GM19193 (cell line): ENCODE data around the gene WDSUB1.

Source experiments
- POLR2A ChIP-seq: IDR thresholded peaks from 4 replicates; pipeline ENCODE4 v1.6.1; 2011; ENCODE audit not compliant: insufficient read depth, insufficient read length; ENCODE audit errors: extremely low read depth

Gene WDSUB1

GRCh38 chr2:159234868-159235267 lies 51.6 kb downstream of the WDSUB1 start:
- TF ChIP-seq POLR2A: no peak

DNA sequence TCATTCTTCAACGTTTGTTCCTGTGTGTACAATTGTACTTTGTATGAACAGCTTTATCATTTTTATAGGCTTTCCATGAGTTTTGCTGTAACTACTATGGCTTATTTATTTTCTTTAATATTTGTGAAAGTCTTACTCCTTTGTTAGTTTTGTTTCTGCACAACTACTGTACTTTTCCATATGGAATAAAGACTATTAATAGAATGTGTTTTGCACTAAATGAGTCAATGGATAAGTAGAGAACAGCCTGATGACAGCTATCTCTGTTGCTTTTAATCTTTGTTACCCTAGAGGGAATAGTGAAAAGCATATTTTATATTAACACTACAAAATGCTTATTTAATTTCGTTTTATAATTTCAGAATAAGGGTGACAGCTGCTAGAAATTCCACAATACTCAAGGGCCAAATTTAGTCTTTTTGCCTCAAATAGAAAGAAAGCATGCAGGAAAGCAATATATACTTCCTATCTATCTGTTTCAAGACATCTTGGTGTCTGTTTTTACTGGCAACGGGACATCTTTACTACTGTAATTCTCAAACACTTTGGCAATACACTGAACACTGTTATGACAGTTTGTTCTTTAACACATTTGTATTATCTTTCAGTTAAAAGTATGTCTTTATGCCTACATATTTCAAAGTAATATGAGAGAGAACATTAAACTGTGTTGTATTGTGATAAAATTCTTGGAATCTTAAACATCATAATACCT lies 53.9 kb downstream of the WDSUB1 start:
- TF ChIP-seq POLR2A: no peak

DNA sequence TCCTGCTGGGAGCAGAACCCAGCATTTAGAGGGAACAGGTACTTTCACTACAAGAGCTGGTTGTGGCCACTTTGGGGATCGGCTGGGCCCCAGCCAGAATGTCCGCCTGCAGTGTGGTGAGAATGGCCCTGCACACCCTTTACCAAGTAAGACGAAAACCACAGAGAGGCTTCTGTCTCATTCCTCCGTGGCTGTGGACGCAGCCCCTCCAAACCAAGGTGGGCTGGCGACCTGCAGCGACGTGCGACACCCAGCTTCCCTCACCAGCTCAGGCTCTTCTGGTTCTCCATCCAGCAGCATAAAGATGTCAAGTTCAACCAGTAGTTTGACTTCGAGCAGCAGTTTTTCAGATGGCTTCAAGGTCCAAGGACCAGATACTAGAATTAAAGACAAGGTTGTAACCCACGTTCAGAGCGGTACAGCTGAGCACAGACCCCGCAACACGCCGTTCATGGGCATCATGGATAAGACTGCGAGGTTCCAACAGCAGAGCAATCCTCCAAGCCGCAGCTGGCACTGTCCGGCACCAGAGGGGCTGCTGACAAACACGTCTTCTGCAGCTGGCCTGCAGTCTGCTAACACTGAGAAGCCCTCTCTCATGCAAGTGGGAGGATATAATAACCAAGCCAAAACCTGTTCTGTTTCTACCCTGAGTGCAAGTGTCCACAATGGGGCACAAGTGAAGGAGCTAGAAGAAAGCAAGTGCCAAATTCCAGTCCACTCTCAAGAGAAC lies 56.2 kb downstream of the WDSUB1 start:
- TF ChIP-seq POLR2A: no peak

DNA sequence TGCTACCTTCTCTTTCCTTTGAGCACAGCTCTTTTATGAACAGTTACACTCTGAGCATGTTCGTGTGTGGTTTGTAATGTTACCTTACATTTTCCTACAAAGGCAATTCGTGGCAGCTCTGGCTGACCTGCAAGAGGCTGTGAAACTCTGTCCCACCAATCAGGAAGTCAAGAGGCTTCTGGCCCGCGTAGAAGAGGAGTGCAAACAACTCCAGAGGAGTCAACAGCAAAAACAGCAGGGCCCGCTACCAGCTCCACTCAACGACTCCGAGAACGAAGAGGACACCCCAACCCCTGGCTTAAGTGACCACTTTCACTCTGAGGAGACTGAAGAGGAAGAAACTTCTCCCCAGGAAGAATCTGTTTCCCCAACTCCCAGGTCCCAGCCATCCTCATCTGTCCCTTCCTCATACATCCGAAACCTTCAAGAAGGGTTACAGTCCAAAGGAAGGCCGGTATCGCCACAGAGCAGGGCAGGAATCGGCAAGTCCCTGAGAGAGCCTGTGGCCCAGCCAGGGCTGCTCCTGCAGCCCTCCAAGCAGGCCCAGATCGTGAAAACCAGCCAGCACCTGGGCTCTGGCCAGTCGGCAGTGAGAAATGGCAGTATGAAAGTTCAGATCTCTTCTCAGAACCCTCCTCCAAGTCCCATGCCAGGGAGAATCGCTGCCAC lies 56.9 kb downstream of the WDSUB1 start:
- no peak for TF ChIP-seq POLR2A

- TF ChIP-seq POLR2A: no peak
Observed at GRCh38 chr2:159228081-159228581, 58.4 kb downstream of the WDSUB1 start.

- no peak for TF ChIP-seq POLR2A
Observed at GRCh38 chr2:159227467-159227866, 59.0 kb downstream of the WDSUB1 start.

DNA sequence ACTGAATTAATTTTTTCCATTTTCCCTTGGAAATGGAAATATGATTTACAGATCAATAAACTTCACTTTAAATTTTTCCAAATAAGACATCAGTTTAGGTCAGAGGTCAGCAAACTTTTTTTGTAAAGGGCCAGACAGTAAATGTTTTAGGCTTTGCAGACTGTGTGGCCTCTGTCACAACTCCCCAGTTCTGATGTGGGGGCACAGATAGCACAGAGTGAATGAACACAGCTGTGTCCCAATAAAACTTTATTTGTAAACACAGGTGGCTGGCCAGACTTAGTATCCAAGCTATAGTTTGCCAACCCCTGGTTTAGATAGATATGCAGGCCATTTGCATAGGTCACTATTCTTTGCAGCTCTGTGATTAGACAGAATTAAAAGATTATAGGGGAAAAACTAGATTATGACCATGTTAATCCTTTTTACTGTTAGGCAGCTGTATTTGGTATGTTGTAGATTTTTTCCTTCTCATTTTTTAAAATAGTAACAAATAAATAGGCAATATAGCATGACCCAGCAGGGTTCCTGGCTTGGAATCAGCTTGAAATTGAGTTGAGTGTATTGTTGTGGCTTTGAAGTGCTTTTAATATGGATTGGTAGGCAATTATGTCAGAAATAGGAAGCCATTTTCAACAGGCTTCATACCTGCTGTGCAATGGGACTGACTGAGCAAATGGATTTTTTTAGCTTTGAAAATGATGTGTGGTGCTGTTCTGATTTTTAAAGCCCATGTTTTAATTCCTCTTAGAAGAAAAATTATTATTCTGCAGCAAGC lies 59.7 kb downstream of the WDSUB1 start:
- TF ChIP-seq POLR2A: no peak

GRCh38 chr2:159226059-159226461 lies 60.4 kb downstream of the WDSUB1 start:
- no peak for TF ChIP-seq POLR2A

DNA sequence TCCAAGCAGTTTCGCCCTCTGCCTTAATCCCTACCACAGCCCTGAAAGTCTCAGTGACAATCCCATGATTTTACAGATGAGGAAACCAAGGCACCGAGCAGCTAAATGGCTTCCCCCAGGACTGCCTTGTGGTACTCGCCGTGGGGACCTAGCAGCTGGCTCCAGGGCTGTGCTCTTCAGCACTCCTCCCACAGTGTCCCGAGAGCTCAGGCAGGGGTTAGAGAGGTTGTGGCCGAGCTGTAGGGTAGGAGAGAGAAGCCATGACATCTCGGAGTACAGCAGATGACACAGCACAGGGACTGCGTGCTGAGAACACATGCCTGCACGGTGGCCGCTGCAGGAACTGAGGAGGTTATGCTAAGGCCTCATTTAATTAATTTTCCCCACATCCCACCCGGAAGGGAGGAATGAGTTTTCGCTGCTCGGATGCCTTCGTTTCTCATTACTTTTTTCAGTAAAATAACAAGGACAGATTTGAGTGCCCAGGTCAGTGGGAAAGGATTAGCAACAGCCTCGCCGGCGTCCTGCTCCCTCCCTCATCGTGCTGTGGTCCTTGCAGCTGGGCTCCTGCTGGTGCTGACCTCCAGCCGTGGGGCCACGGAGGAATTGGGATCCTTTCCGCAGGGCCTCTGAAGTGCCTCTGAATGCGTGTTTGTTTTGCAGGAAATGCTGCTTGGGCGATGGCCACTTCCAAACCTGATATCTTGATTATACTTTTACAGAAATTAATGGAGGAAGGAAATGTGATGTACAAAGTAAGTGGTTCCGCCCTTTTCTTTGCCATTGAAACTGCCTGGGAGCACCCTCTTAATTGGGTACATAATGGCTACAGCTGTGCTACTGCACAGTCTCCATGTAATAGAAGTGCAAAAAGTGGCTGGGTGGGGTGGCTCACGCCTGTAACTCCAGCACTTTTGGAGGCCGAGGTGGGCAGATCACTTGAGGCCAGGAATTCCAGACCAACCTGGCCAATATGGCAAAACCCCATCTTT lies 61.2 kb downstream of the WDSUB1 start:
- TF ChIP-seq POLR2A: no peak

- TF ChIP-seq POLR2A: no peak
Observed at GRCh38 chr2:159224061-159224813, 62.3 kb downstream of the WDSUB1 start.

DNA sequence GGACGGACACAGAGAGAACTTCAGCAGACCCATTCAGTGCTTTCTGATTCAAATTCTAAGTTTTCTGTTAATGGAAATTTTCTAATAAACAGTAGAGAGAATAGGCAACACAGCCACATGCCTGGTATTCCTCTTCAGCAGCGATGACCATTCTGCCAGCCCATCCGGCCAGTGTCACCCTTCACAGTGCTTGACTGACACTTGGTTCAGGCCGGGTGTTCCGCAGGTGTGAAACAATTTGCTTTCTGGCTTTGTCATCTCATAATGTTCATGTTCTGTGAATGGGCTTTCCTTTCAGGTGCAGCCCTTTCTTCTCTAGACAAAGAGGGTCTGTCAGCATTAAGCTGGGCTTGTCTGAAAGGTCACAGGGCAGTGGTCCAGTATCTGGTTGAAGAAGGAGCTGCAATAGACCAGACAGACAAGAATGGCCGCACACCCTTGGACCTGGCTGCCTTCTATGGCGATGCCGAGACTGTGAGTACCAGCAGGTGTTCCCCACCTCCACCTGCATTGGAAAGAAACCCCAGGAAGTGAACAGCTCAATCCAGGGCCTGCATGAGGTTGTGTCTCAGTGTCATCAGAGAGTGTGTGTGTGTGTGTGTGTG lies 67.0 kb downstream of the WDSUB1 start:
- no peak for TF ChIP-seq POLR2A

DNA sequence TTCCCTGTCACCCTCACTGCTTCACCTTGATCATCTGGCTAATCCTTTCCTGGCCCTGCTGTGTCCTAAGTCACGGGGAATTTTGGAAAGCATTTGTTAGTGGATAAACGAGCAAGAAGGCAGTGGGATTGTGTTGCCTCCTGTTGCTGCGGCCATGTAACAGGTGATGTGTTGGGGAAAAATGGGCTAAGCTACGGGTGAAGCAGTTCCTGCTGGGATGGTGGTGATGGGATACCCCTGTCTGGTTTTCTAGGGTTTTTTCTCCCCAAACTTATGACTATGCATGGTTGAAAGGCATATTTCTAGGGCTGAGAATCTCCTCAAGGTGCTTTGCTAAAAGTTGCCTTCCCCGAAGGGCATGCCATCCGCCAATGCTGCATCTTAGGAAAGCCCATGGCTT lies 68.1 kb downstream of the WDSUB1 start:
- no peak for TF ChIP-seq POLR2A

DNA sequence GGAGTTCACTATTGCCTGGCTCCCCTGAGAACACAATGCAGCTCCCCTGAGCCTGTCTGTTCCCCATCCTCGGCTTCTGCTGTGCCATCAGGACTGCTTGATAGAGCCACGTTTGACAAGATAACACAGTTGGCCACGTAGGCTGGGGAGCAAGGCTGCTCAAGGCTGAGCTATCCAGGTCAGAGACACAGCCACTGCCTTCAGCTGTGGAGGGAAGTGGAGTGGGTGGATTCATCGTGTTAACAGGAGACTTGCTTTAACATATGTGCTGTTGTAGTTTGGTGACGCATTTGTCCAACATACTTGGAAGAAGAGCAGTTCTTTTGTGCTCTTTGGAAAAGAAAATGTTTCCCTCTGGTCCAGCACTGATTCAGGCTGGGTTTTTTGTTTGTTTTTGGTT lies 68.8 kb downstream of the WDSUB1 start:
- no peak for TF ChIP-seq POLR2A
